A673 (cell line): ENCODE data around the gene SERPINB10. TPM values are rescaled to one million over a fixed set of nuclear protein-coding genes. Genes with fewer than 3 reads are reported as not detected.

ENCODE experiments used
- BruUV-seq: library from RNA; stranded (reverse); fragments of 400-500 nt; replicated peaks from 2 replicates; lab custom pipeline; 2021; lab: Mats Ljungman, UMichigan
- CTCF ChIA-PET: fragments of 300-600 bp; sonication (Branson Sonifier 250); formaldehyde crosslinking; loops from one replicate; lab custom pipeline; 2022; ENCODE audit warnings: antibody characterized with exemption; lab: Charles Lee
- POLR2A ChIA-PET: fragments of 300-600 bp; sonication (Branson Sonifier 250); formaldehyde crosslinking; loops from one replicate; lab custom pipeline; 2022; ENCODE audit warnings: antibody characterized with exemption; ENCODE audit not compliant: low non-redundant PET; lab: Charles Lee
- DNase-seq: peaks from one replicate; pipeline ENCODE4 v3.0.0-alpha.2; 2015; ENCODE audit warnings: low spot score
- H3K27ac ChIP-seq: fragments of 200-600 bp; sonication (generic); 2 replicates; pipeline ENCODE4 v1.5.1; 2016; ENCODE audit warnings: mixed run types, low read depth, mild to moderate bottlenecking, mixed read lengths, antibody characterized with exemption, low read length; ENCODE audit not compliant: poor library complexity, severe bottlenecking
- H3K27me3 ChIP-seq: fragments of 200-600 bp; sonication (generic); replicated peaks from 2 replicates; pipeline ENCODE4 v1.6.1; 2017; ENCODE audit warnings: mixed run types, low read depth, mild to moderate bottlenecking, mixed read lengths, antibody characterized with exemption, low read length; ENCODE audit not compliant: insufficient read depth, poor library complexity
- H3K36me3 ChIP-seq: fragments of 200-600 bp; sonication (generic); 2 replicates; pipeline ENCODE4 v1.6.1; 2016; ENCODE audit warnings: mixed run types, mild to moderate bottlenecking, mixed read lengths, antibody characterized with exemption, low read length; ENCODE audit not compliant: insufficient read depth, poor library complexity, severe bottlenecking
- H3K4me1 ChIP-seq: fragments of 200-600 bp; sonication (generic); 2 replicates; pipeline ENCODE4 v1.6.1; 2017; ENCODE audit warnings: mixed run types, mild to moderate bottlenecking, mixed read lengths, antibody characterized with exemption, low read length; ENCODE audit not compliant: insufficient read depth, poor library complexity, severe bottlenecking
- H3K4me3 ChIP-seq: fragments of 200-600 bp; sonication (generic); 2 replicates; pipeline ENCODE4 v1.5.1; 2016; ENCODE audit warnings: low read depth, mixed run types, mild to moderate bottlenecking, mixed read lengths, low read length; ENCODE audit not compliant: poor library complexity, severe bottlenecking
- H3K9me3 ChIP-seq: fragments of 200-600 bp; sonication (generic); 2 replicates; pipeline ENCODE4 v1.6.1; 2016; ENCODE audit warnings: mixed run types, low read depth, mild to moderate bottlenecking, mixed read lengths, antibody characterized with exemption, low read length; ENCODE audit not compliant: poor library complexity, severe bottlenecking
- EZH2 ChIP-seq: fragments of 200-600 bp; sonication (generic); IDR thresholded peaks from 2 replicates; pipeline ENCODE4 v1.6.1; 2017; ENCODE audit warnings: borderline replicate concordance, low read depth, mild to moderate bottlenecking, mixed read lengths, antibody characterized with exemption, low read length; ENCODE audit not compliant: poor library complexity, severe bottlenecking
- intact Hi-C: fragments of 100-400 bp; cut with micrococcal nuclease; formaldehyde crosslinking; loops from one replicate; pipeline ENCODE4 v1.10.0; 2022; ENCODE audit not compliant: unreplicated experiment
- total RNA-seq: library from RNA; stranded (reverse); gene quantifications from 2 replicates; pipeline ENCODE4 v1.2.3, GENCODE V29; 2021
- TF ChIP-seq, protein P1 (sequence below): fragments of 300-800, 200-600 bp; sonication (generic); conservative IDR thresholded peaks from 2 replicates; pipeline ENCODE4 v1.5.1; 2017; ENCODE audit warnings: low read depth, mild to moderate bottlenecking, antibody characterized with exemption, low read length, moderate library complexity, mixed read lengths

The SERPINB10 gene
- total RNA-seq, 1 experiment from 2014 or later = not detected

GRCh38 chr18:63905361-63905760 lies 2.4 kb upstream of the SERPINB10 start:
- Histone ChIP-seq H3K27ac (no peak overlapping the region), H3K27me3 (no peaks in the 10 kb centered on the region), H3K4me1 (no peaks in the 10 kb centered on the region), H3K36me3 (no peaks in the 10 kb centered on the region), H3K9me3 (no peaks in the 10 kb centered on the region), H3K4me3 (no peak overlapping the region)
- no TSS peak for BruUV-seq
- POLR2A ChIA-PET = no interaction called here
- TF ChIP-seq, protein P1, sequence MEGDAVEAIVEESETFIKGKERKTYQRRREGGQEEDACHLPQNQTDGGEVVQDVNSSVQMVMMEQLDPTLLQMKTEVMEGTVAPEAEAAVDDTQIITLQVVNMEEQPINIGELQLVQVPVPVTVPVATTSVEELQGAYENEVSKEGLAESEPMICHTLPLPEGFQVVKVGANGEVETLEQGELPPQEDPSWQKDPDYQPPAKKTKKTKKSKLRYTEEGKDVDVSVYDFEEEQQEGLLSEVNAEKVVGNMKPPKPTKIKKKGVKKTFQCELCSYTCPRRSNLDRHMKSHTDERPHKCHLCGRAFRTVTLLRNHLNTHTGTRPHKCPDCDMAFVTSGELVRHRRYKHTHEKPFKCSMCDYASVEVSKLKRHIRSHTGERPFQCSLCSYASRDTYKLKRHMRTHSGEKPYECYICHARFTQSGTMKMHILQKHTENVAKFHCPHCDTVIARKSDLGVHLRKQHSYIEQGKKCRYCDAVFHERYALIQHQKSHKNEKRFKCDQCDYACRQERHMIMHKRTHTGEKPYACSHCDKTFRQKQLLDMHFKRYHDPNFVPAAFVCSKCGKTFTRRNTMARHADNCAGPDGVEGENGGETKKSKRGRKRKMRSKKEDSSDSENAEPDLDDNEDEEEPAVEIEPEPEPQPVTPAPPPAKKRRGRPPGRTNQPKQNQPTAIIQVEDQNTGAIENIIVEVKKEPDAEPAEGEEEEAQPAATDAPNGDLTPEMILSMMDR = no peak
- no peak for TF ChIP-seq EZH2
- no peak for DNase-seq
- CTCF ChIA-PET = no interaction called here
- intact Hi-C loops = no loop called here

- H3K4me1 ChIP-seq = no peaks in the 10 kb centered on the region
- H3K27ac ChIP-seq = no peak overlapping the region
- H3K36me3 ChIP-seq = no peaks in the 10 kb centered on the region
- POLR2A ChIA-PET = no interaction called here
- DNase-seq = no peak
- intact Hi-C loops = no loop called here
- no TSS peak for BruUV-seq
- CTCF ChIA-PET = no interaction called here
- no peaks in the 10 kb centered on the region for H3K27me3 ChIP-seq
- TF ChIP-seq EZH2 = no peak
- TF ChIP-seq, protein P1 = no peak
- H3K9me3 ChIP-seq = no peaks in the 10 kb centered on the region
- no peak overlapping the region for H3K4me3 ChIP-seq
These were observed 1.7 kb upstream of the SERPINB10 start for GRCh38 chr18:63906056-63906455.

GRCh38 chr18:63908858-63909257 lies 1.1 kb downstream of the SERPINB10 start:
- DNase-seq = no peak
- H3K4me3 ChIP-seq = no peak overlapping the region
- CTCF ChIA-PET = no interaction called here
- H3K27ac ChIP-seq = no peak overlapping the region
- BruUV-seq = no TSS peak
- H3K36me3 ChIP-seq = no peaks in the 10 kb centered on the region
- no peak for TF ChIP-seq EZH2
- POLR2A ChIA-PET = no interaction called here
- no peaks in the 10 kb centered on the region for H3K9me3 ChIP-seq
- no peaks in the 10 kb centered on the region for H3K27me3 ChIP-seq
- H3K4me1 ChIP-seq = no peaks in the 10 kb centered on the region
- intact Hi-C loops = no loop called here

DNA sequence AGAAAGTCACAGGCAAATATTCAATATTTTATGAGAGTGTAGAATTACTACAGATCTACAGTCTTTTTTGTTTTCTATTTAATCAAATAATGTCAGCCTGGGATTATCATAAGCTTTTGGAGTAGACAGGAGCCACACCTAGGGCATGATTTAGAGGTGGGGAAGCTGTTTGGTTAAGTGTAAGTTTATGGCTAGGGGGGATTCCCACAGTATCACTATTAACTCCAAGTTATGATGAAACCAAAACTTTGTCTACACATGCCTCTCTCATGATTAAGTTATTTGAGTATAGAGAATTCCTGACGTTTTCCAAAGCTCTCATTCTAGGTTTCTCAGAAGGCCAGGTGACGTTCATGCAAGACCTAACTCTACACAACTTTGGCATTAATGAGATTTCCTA lies 2.1 kb downstream of the SERPINB10 start:
- no peaks in the 10 kb centered on the region for H3K4me1 ChIP-seq
- no peak overlapping the region for H3K4me3 ChIP-seq
- no peaks in the 10 kb centered on the region for H3K27me3 ChIP-seq
- no TSS peak for BruUV-seq
- ChIA-PET POLR2A (no interaction called here), CTCF (no interaction called here)
- intact Hi-C loops = no loop called here
- no peaks in the 10 kb centered on the region for H3K36me3 ChIP-seq
- H3K9me3 ChIP-seq = no peaks in the 10 kb centered on the region
- TF ChIP-seq, protein P1 = no peak
- TF ChIP-seq EZH2 = no peak
- H3K27ac ChIP-seq = no peak overlapping the region
- no peak for DNase-seq
